ENCODE data around the gene ABCD2.

DNA sequence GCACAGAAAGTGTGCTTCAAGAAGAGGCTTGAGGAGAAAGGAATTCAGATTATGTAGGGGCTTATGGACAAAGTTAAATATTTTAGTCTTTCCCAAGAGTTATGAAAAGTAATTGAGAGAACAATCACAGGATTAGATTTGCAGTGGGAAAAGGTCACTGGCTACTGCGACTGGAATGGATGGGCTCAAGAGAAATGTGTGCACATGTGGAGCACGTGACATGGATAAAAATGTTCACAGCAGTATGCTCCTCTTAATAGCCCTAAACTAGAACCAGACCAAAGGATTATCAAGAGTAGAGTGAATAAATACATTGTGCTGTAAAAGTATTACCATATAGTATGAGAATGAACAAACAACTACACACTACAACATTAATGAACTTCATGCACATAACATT, 78.1 kb downstream of the ABCD2 start:
- no peak for TF ChIP-seq POLR2A (IDR thresholded peaks at IDR 0.05; ENCODE audit: extremely low read depth, insufficient read length)
- TF ChIP-seq, protein P1, sequence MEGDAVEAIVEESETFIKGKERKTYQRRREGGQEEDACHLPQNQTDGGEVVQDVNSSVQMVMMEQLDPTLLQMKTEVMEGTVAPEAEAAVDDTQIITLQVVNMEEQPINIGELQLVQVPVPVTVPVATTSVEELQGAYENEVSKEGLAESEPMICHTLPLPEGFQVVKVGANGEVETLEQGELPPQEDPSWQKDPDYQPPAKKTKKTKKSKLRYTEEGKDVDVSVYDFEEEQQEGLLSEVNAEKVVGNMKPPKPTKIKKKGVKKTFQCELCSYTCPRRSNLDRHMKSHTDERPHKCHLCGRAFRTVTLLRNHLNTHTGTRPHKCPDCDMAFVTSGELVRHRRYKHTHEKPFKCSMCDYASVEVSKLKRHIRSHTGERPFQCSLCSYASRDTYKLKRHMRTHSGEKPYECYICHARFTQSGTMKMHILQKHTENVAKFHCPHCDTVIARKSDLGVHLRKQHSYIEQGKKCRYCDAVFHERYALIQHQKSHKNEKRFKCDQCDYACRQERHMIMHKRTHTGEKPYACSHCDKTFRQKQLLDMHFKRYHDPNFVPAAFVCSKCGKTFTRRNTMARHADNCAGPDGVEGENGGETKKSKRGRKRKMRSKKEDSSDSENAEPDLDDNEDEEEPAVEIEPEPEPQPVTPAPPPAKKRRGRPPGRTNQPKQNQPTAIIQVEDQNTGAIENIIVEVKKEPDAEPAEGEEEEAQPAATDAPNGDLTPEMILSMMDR (IDR thresholded peaks at IDR 0.05; ENCODE audit: low read depth, low read length): no peak

Measured in NB4 (cell line).